Caco-2 (cell line): ENCODE data around the gene GSTA1. TPM values are rescaled to one million over a fixed set of nuclear protein-coding genes. Genes with fewer than 3 reads are reported as not detected.
"Not testable (repeated sequence)": the region's sequence is repeated elsewhere in the genome, so short reads cannot be mapped to it uniquely, and the experiment has no call there.

Experiments used
- BruUV-seq: library from RNA; stranded (reverse); fragments of 400-500 nt; replicated peaks from 2 replicates; lab custom pipeline; 2021; lab: Mats Ljungman, UMichigan
- CTCF ChIA-PET: fragments of 300-600 bp; sonication (Branson Sonifier 250); formaldehyde crosslinking; loops from one replicate; lab custom pipeline; 2022; ENCODE audit warnings: antibody characterized with exemption; lab: Charles Lee
- POLR2A ChIA-PET: fragments of 300-600 bp; sonication (Branson Sonifier 250); formaldehyde crosslinking; loops from one replicate; lab custom pipeline; 2022; ENCODE audit warnings: antibody characterized with exemption; lab: Charles Lee
- DNase-seq, 2 experiments: peaks; one replicate each; pipeline versions ENCODE4 v3.0.0 to v3.0.0-alpha.2; 2020 to 2022
- H3K27me3 ChIP-seq: replicated peaks from 2 replicates; pipeline ENCODE4 v1.6.0; 2011; ENCODE audit warnings: low read length; ENCODE audit not compliant: control insufficient read depth, insufficient read depth
- H3K36me3 ChIP-seq: 2 replicates; pipeline ENCODE4 v1.5.1; 2011; ENCODE audit warnings: low read length; ENCODE audit not compliant: control insufficient read depth, insufficient read depth
- H3K4me1 ChIP-seq: fragments of 250-450 bp; sonication (Bioruptor Pico); 2 replicates; pipeline ENCODE4 v1.5.1; 2020; ENCODE audit warnings: mild to moderate bottlenecking
- H3K4me3 ChIP-seq: 2 replicates; pipeline ENCODE4 v1.5.1; 2011; ENCODE audit warnings: low read depth, mild to moderate bottlenecking, control low read depth, low read length
- H3K9me3 ChIP-seq: fragments of 250-450 bp; sonication (Bioruptor Pico); 2 replicates; pipeline ENCODE4 v1.5.1; 2020; ENCODE audit warnings: mild to moderate bottlenecking, moderate library complexity
- H3K27ac Mint-ChIP-seq: one replicate; pipeline ENCODE4 v1.8.0; 2022; ENCODE audit warnings: mixed read lengths; ENCODE audit not compliant: unreplicated experiment
- H3K27me3 Mint-ChIP-seq: one replicate; pipeline ENCODE4 v1.8.0; 2022; ENCODE audit warnings: mixed read lengths; ENCODE audit not compliant: insufficient read depth, unreplicated experiment
- H3K36me3 Mint-ChIP-seq: one replicate; pipeline ENCODE4 v1.8.0; 2022; ENCODE audit warnings: mild to moderate bottlenecking, mixed read lengths; ENCODE audit not compliant: insufficient read depth, unreplicated experiment
- H3K4me1 Mint-ChIP-seq: one replicate; pipeline ENCODE4 v1.8.0; 2022; ENCODE audit warnings: low read depth, mixed read lengths; ENCODE audit not compliant: unreplicated experiment
- H3K4me3 Mint-ChIP-seq: one replicate; pipeline ENCODE4 v1.8.0; 2022; ENCODE audit warnings: mild to moderate bottlenecking, moderate library complexity, mixed read lengths; ENCODE audit not compliant: unreplicated experiment
- H3K9me3 Mint-ChIP-seq: one replicate; pipeline ENCODE4 v1.8.0; 2022; ENCODE audit warnings: mixed read lengths; ENCODE audit not compliant: unreplicated experiment
- intact Hi-C: fragments of 100-400 bp; cut with micrococcal nuclease; formaldehyde crosslinking; loops from one replicate; pipeline ENCODE4 v1.10.0; 2022; ENCODE audit not compliant: unreplicated experiment
- total RNA-seq: library from RNA; stranded (reverse); gene quantifications from 2 replicates; pipeline ENCODE4 v1.2.3, GENCODE V29; 2022
- TF ChIP-seq, protein P1 (sequence below), 2 experiments: fragments of 200-600 bp in 1 of 2; IDR thresholded peaks; 1 replicate in 1 of 2; 2 replicates in 1 of 2; pipeline versions ENCODE4 v1.5.1 to v1.8.0; 2011 to 2022; ENCODE audit warnings: antibody characterized with exemption in 1 of 2, control low read depth in 1 of 2, inconsistent platforms in 1 of 2, low read depth in 1 of 2, low read length in 1 of 2, mild to moderate bottlenecking in 1 of 2, moderate library complexity in 1 of 2; ENCODE audit not compliant: insufficient read depth in 1 of 2, severe bottlenecking in 1 of 2, unreplicated experiment in 1 of 2

Gene GSTA1
- total RNA-seq, 1 experiment from 2014 or later: 11.2 TPM

DNA sequence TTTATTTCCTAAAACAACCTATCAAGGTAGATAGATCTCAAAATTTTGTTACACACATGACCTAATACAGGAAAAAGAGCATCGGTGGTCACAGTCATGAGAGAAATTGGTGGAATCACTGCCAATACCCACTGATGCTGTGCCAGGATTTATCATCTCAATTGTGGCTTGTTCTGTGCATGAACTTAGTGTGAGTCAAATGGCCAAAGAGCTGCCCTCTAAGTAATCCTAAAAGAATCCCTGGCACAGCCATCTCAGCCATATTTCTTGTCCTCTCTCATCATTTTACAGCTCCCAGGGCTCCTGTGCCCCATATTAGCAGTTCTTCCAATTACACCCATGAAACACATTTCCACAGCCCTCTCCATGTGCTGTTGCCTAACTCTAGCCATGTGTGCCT, 30.9 kb upstream of the GSTA1 start:
- no peaks in the 10 kb centered on the region for H3K36me3 Mint-ChIP-seq
- Histone ChIP-seq H3K9me3 (no peaks in the 10 kb centered on the region), H3K4me1 (no peaks in the 10 kb centered on the region), H3K36me3 (no peaks in the 10 kb centered on the region), H3K27me3 (no peaks in the 10 kb centered on the region), H3K4me3 (no peak overlapping the region)
- ChIA-PET CTCF (no interaction called here), POLR2A (no interaction called here)
- no peak for DNase-seq
- no peak overlapping the region for H3K4me3 Mint-ChIP-seq
- no peaks in the 10 kb centered on the region for H3K4me1 Mint-ChIP-seq
- H3K9me3 Mint-ChIP-seq: no peaks in the 10 kb centered on the region
- H3K27me3 Mint-ChIP-seq: no peaks in the 10 kb centered on the region
- BruUV-seq: no TSS peak
- H3K27ac Mint-ChIP-seq: no peak overlapping the region
- intact Hi-C loops: no loop called here
- TF ChIP-seq, protein P1, sequence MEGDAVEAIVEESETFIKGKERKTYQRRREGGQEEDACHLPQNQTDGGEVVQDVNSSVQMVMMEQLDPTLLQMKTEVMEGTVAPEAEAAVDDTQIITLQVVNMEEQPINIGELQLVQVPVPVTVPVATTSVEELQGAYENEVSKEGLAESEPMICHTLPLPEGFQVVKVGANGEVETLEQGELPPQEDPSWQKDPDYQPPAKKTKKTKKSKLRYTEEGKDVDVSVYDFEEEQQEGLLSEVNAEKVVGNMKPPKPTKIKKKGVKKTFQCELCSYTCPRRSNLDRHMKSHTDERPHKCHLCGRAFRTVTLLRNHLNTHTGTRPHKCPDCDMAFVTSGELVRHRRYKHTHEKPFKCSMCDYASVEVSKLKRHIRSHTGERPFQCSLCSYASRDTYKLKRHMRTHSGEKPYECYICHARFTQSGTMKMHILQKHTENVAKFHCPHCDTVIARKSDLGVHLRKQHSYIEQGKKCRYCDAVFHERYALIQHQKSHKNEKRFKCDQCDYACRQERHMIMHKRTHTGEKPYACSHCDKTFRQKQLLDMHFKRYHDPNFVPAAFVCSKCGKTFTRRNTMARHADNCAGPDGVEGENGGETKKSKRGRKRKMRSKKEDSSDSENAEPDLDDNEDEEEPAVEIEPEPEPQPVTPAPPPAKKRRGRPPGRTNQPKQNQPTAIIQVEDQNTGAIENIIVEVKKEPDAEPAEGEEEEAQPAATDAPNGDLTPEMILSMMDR (IDR thresholded peaks at IDR 0.05; ENCODE audit: insufficient read depth in 1 of 2, low read depth in 1 of 2, low read length in 1 of 2, severe bottlenecking in 1 of 2, unreplicated experiment in 1 of 2): no peak

DNA sequence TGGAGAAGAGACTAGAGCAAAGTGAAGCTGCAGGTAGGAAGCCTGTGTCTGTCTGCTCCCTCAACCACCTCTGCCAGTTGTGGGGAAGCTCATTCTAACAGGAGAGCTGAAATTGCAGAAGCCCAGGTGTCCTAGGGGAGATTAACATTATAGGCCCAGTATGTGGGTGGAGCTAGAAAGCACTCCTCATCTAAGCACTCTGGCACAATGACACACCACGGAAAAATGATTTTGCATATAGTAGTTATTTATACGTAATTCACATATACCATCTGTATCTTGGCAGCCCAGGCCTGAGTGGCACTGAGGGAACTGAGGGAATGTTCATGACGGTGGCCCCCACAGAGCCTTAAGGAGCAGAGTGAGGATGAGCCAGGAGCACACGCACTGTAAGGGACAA, 27.3 kb upstream of the GSTA1 start:
- H3K4me3 ChIP-seq, DNase-seq, H3K27ac Mint-ChIP-seq, H3K36me3 Mint-ChIP-seq, POLR2A ChIA-PET, H3K27me3 ChIP-seq, H3K9me3 Mint-ChIP-seq, H3K36me3 ChIP-seq, CTCF ChIA-PET, H3K4me1 Mint-ChIP-seq, H3K27me3 Mint-ChIP-seq, H3K4me1 ChIP-seq, intact Hi-C loops, H3K9me3 ChIP-seq, BruUV-seq, H3K4me3 Mint-ChIP-seq: not testable (repeated sequence)

DNA sequence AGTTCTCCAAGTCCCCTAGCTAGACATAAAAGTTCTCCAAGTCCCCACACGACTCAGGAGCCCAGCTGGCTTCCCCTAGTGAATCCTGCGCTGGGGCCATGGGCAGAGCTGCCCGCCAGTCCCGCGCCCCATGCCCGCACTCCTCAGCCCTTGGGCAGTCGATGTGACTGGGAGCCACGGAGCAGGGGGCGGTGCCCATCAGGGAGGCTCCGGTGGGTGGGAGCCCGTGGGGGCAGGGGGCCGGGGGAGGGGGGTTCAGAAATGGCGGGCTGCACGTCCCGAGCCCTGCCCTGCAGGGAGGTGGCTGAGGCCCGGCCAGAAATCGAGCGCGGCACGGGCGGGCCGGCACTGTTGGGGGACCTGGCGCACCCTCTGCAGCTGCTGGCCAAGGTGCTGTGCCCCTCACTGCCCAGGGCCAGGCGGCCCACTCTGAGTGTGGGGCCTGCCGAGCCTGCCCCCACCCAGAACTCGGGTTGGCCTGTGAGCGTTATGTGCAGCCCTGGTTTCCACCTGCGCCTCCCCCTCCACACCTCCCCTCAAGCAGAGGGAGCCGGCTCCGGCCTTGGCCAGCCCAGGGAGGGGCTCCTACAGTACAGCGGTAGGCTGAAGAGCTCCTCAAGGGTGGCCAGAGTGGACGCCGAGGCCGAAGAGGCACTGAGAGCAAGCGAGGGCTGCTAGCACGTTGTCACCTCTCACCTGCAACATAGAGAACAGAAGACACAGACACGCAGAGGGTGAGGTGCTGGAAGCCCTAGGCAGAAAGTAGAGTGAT, 25.6 kb upstream of the GSTA1 start:
- ChIA-PET POLR2A (no interaction called here), CTCF (interaction anchor here (0.7 kb wide), 1 partner anchor 26 kb away, joined by 3 read pairs; no protein-coding TSS in a partner anchor)
- H3K27me3 Mint-ChIP-seq: no peaks in the 10 kb centered on the region

DNA sequence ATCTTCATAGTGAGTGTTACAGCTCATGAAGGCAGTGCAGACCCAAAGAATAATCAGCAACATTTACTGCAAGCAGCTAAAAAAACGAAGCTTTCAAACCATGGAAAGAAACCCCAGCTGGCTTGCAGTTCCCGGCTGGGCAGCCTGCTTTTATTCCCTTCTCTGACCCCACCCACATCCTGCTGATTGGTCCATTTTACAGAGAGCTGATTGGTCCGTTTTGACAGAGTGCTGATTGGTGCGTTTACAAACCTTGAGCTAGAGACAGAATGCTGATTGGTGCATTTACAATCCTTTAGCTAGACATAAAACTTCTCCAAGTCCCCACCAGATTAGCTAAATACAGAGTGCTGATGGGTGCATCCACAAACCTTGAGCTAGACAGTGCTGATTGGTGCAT, 25.0 kb upstream of the GSTA1 start:
- DNase-seq, H3K27ac Mint-ChIP-seq, H3K4me3 ChIP-seq, H3K27me3 Mint-ChIP-seq, H3K4me3 Mint-ChIP-seq, CTCF ChIA-PET, H3K4me1 ChIP-seq, H3K9me3 Mint-ChIP-seq, BruUV-seq, H3K36me3 ChIP-seq, H3K9me3 ChIP-seq, H3K4me1 Mint-ChIP-seq, H3K36me3 Mint-ChIP-seq, intact Hi-C loops, H3K27me3 ChIP-seq, POLR2A ChIA-PET: not testable (repeated sequence)

More for the DNA sequence above, 25.6 kb upstream of the GSTA1 start:
- intact Hi-C loops: no loop called here
- Histone ChIP-seq H3K4me3 (no peak overlapping the region), H3K9me3 (no peaks in the 10 kb centered on the region), H3K4me1 (no peaks in the 10 kb centered on the region), H3K36me3 (no peaks in the 10 kb centered on the region), H3K27me3 (no peaks in the 10 kb centered on the region)
- BruUV-seq: no TSS peak
- Mint-ChIP-seq H3K9me3 (no peaks in the 10 kb centered on the region), H3K4me1 (no peaks in the 10 kb centered on the region), H3K36me3 (no peaks in the 10 kb centered on the region), H3K4me3 (no peak overlapping the region), H3K27ac (no peak overlapping the region)
- DNase-seq: no peak
- TF ChIP-seq, protein P1 (IDR thresholded peaks at IDR 0.05; ENCODE audit: insufficient read depth in 1 of 2, low read depth in 1 of 2, low read length in 1 of 2, severe bottlenecking in 1 of 2, unreplicated experiment in 1 of 2): no peak

DNA sequence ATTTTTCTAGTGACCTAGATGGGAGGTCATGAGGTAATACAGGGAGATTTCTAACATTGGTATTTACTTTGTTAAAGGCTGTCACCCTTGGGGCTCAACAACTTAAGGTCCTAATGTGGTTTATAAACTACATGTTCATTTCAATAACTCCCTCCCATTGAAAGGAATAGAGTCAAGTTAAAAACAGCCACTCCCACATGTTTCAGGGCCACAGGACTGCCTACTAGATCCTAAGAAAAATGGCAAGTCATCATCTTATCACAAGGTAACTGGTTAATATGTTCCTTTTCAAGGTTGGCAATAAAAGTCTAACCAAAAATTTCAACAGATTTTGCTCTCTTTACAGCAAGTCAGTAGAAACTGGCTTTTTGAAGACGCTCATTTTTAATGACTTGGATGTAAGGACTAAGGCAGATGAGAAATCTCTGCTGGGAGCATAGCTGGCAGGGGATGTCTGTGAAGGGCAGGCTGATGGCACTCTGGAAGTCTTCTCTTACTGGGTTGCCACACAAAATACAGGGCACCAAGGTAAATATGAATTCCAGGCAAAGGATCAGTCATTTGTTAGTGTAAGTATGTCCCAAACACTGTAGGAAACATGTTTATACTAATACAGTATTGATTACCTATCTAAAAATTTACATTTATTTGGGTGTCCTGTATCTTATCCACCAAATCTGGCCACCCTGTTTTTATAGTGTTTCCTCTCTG, 23.6 kb upstream of the GSTA1 start:
- CTCF ChIA-PET, H3K4me3 Mint-ChIP-seq, H3K4me3 ChIP-seq, POLR2A ChIA-PET, H3K4me1 Mint-ChIP-seq, intact Hi-C loops, H3K27me3 ChIP-seq, BruUV-seq, H3K27me3 Mint-ChIP-seq, H3K27ac Mint-ChIP-seq, H3K36me3 ChIP-seq, H3K36me3 Mint-ChIP-seq, H3K9me3 Mint-ChIP-seq, H3K9me3 ChIP-seq, DNase-seq, H3K4me1 ChIP-seq: not testable (repeated sequence)
